GM23338 (cell line): Measurements from ENCODE around the gene TENT5C. TPM values are rescaled to one million over a fixed set of nuclear protein-coding genes. Genes with fewer than 3 reads are reported as not detected.

ENCODE experiments used
- ATAC-seq: fragments of 200-7000 bp; cut with Tn5 transposase; 3 replicates; pipeline ENCODE4 v1.9.1; 2020
- DNase-seq: peaks from one replicate; pipeline ENCODE4 v3.0.0-alpha.2; 2015; ENCODE audit warnings: low spot score
- H2AFZ ChIP-seq: fragments of 200-600 bp; sonication (generic); 2 replicates; pipeline ENCODE4 v1.8.0; 2016; ENCODE audit warnings: antibody characterized with exemption, mild to moderate bottlenecking, moderate library complexity
- H3F3A ChIP-seq: fragments of 200-600 bp; sonication (generic); replicated peaks from 2 replicates; pipeline ENCODE4 v1.8.0; 2017; ENCODE audit warnings: antibody characterized with exemption, mixed run types, low read depth
- H3K27ac ChIP-seq: fragments of 200-600 bp; sonication (generic); 2 replicates; pipeline ENCODE4 v1.6.1; 2016; ENCODE audit warnings: low read depth
- H3K27me3 ChIP-seq: fragments of 200-600 bp; sonication (generic); 2 replicates; pipeline ENCODE4 v1.8.0; 2016; ENCODE audit warnings: mild to moderate bottlenecking, mixed run types, moderate library complexity; ENCODE audit not compliant: insufficient read depth
- H3K36me3 ChIP-seq: fragments of 200-600 bp; sonication (generic); 2 replicates; pipeline ENCODE4 v1.8.0; 2016; ENCODE audit warnings: mild to moderate bottlenecking; ENCODE audit not compliant: insufficient read depth
- H3K4me1 ChIP-seq: fragments of 200-600 bp; sonication (generic); 2 replicates; pipeline ENCODE4 v1.8.0; 2016; ENCODE audit warnings: mild to moderate bottlenecking, moderate library complexity; ENCODE audit not compliant: insufficient read depth
- H3K4me2 ChIP-seq: fragments of 200-600 bp; sonication (generic); 2 replicates; pipeline ENCODE4 v1.7.1; 2017; ENCODE audit warnings: mixed run types
- H3K4me3 ChIP-seq: fragments of 200-600 bp; sonication (generic); 2 replicates; pipeline ENCODE4 v1.6.1; 2016; ENCODE audit warnings: mixed run types
- H3K79me2 ChIP-seq: fragments of 200-600 bp; sonication (generic); replicated peaks from 2 replicates; pipeline ENCODE4 v1.8.0; 2017; ENCODE audit warnings: mild to moderate bottlenecking; ENCODE audit not compliant: insufficient read depth
- H3K9me2 ChIP-seq: fragments of 200-600 bp; sonication (generic); 2 replicates; pipeline ENCODE4 v1.8.0; 2017; ENCODE audit not compliant: insufficient read depth
- H4K20me1 ChIP-seq: fragments of 200-600 bp; sonication (generic); replicated peaks from 2 replicates; pipeline ENCODE4 v1.8.0; 2017; ENCODE audit warnings: mild to moderate bottlenecking; ENCODE audit not compliant: insufficient read depth
- H3K27ac Mint-ChIP-seq: 2 replicates; pipeline ENCODE4 v1.8.0; 2020; ENCODE audit warnings: inconsistent platforms, mild to moderate bottlenecking, moderate library complexity, mixed read lengths
- H3K27me3 Mint-ChIP-seq: 3 replicates; pipeline ENCODE4 v1.8.0; 2022; ENCODE audit warnings: low read depth, mild to moderate bottlenecking, moderate library complexity, mixed read lengths, inconsistent platforms; ENCODE audit not compliant: insufficient read depth, poor library complexity
- H3K36me3 Mint-ChIP-seq: 3 replicates; pipeline ENCODE4 v1.8.0; 2021; ENCODE audit warnings: low read depth, mild to moderate bottlenecking, inconsistent platforms, moderate library complexity, mixed read lengths
- H3K4me1 Mint-ChIP-seq: 3 replicates; pipeline ENCODE4 v1.8.0; 2020; ENCODE audit warnings: mild to moderate bottlenecking, inconsistent platforms, mixed read lengths
- H3K4me3 Mint-ChIP-seq: 3 replicates; pipeline ENCODE4 v1.8.0; 2021; ENCODE audit warnings: moderate library complexity, mild to moderate bottlenecking, inconsistent platforms, mixed read lengths
- H3K9me3 Mint-ChIP-seq: 3 replicates; pipeline ENCODE4 v1.8.0; 2020; ENCODE audit warnings: moderate library complexity, mild to moderate bottlenecking, inconsistent platforms, mixed read lengths
- CREB1 ChIP-seq: fragments of 250-450 bp; sonication (Bioruptor Pico); IDR thresholded peaks from 2 replicates; pipeline ENCODE4 v1.5.0; 2020; ENCODE audit warnings: low read depth, mild to moderate bottlenecking, moderate library complexity
- ETS1 ChIP-seq: IDR thresholded peaks from 2 replicates; pipeline ENCODE4 v1.6.1; 2016; ENCODE audit warnings: antibody characterized with exemption
- EZH2 ChIP-seq: fragments of 200-600 bp; sonication (generic); IDR thresholded peaks from one replicate; pipeline ENCODE4 v1.8.0; 2017; ENCODE audit warnings: antibody characterized with exemption, mild to moderate bottlenecking, low read depth; ENCODE audit not compliant: unreplicated experiment
- EZH2phosphoT487 ChIP-seq: fragments of 200-600 bp; sonication (generic); IDR thresholded peaks from one replicate; pipeline ENCODE4 v1.8.1; 2018; ENCODE audit warnings: antibody characterized with exemption; ENCODE audit not compliant: unreplicated experiment
- NANOG ChIP-seq: IDR thresholded peaks from 2 replicates; pipeline ENCODE4 v1.6.1; 2016; ENCODE audit warnings: antibody characterized with exemption, borderline replicate concordance
- POLR2AphosphoS5 ChIP-seq: IDR thresholded peaks from 2 replicates; pipeline ENCODE4 v1.6.1; 2016; ENCODE audit warnings: antibody characterized with exemption, low read depth
- REST ChIP-seq: IDR thresholded peaks from one replicate; pipeline ENCODE4 v1.6.1; 2018; ENCODE audit warnings: antibody characterized with exemption; ENCODE audit not compliant: unreplicated experiment
- ZNF331 ChIP-seq: fragments of 250-450 bp; sonication (Bioruptor Pico); IDR thresholded peaks from 2 replicates; pipeline ENCODE4 v1.5.0; 2020; ENCODE audit warnings: low read depth, mild to moderate bottlenecking, moderate library complexity
- ZNF462 ChIP-seq: fragments of 250-450 bp; sonication (Bioruptor Pico); IDR thresholded peaks from 2 replicates; pipeline ENCODE4 v1.5.0; 2020; ENCODE audit warnings: mild to moderate bottlenecking, moderate library complexity
- polyA plus RNA-seq: library from polyadenylated mRNA; unstranded; fragments of >200 nt; fragmentation: Nextera tagmentation; extraction: Ambion mirVana; gene quantifications from 2 replicates; pipeline ENCODE4 v1.2.1, GENCODE V29; 2016
- total RNA-seq: library from RNA; depleted of rRNA; stranded (reverse); fragments of >200 nt; shearing (Covaris generic); gene quantifications from 2 replicates; pipeline ENCODE4 v1.2.3, GENCODE V29; 2014

TENT5C gene
- total and polyA plus RNA-seq, 2 experiments from 2014 or later = 0.23 to 0.80 TPM

GRCh38 chr1:117657031-117657430, 51.2 kb downstream of the TENT5C start:
- Histone ChIP-seq H3K27ac (no peak overlapping the region), H3K27me3 (no peaks in the 10 kb centered on the region), H3F3A (no peaks in the 10 kb centered on the region), H2AFZ (peak overlapping the region; percentile 78; the same call in 1 of the 2 replicates), H3K4me2 (no peak overlapping the region), H3K36me3 (no peaks in the 10 kb centered on the region), H3K9me2 (0 out of 2 replicates have a peak, but pooled peaks cover 6% of the 10 kb centered on the region), H3K4me1 (no peaks in the 10 kb centered on the region), H3K4me3 (no peak overlapping the region), H3K79me2 (no peaks in the 10 kb centered on the region), H4K20me1 (no peaks in the 10 kb centered on the region)
- Mint-ChIP-seq H3K9me3 (peaks cover 10% of the 10 kb centered on the region; the same call in 2 of the 3 replicates), H3K4me3 (no peak overlapping the region), H3K27me3 (peaks cover 11% of the 10 kb centered on the region), H3K4me1 (peaks cover 18% of the 10 kb centered on the region), H3K36me3 (peaks cover 6% of the 10 kb centered on the region), H3K27ac (no peak overlapping the region)
- no peak for DNase-seq
- TF ChIP-seq REST = no peak
- no peak for TF ChIP-seq EZH2phosphoT487
- no peak for TF ChIP-seq ZNF331 (CRISPR knock-in tag)
- no peak for TF ChIP-seq CREB1 (CRISPR knock-in tag)
- no peak; the same call in 2 of the 3 replicates for ATAC-seq

- ATAC-seq = no peak
- H3K36me3 Mint-ChIP-seq = peaks cover 10% of the 10 kb centered on the region
- H3K27me3 Mint-ChIP-seq = peaks cover 11% of the 10 kb centered on the region
- H4K20me1 ChIP-seq = no peaks in the 10 kb centered on the region
- H3K27me3 ChIP-seq = no peaks in the 10 kb centered on the region
- no peak overlapping the region for H3K4me3 ChIP-seq
- DNase-seq = no peak
- no peak overlapping the region for H2AFZ ChIP-seq
- no peaks in the 10 kb centered on the region for H3F3A ChIP-seq
- H3K36me3 ChIP-seq = no peaks in the 10 kb centered on the region
- no peak overlapping the region for H3K4me2 ChIP-seq
- no peak overlapping the region for H3K27ac Mint-ChIP-seq
- peaks cover 23% of the 10 kb centered on the region for H3K4me1 Mint-ChIP-seq
- no peak overlapping the region for H3K27ac ChIP-seq
- 0 out of 2 replicates have a peak, but pooled peaks cover under 1% of the 10 kb centered on the region for H3K9me2 ChIP-seq
- H3K9me3 Mint-ChIP-seq = peaks cover 13% of the 10 kb centered on the region; the same call in 2 of the 3 replicates
- peaks cover 3% of the 10 kb centered on the region; the same call in 1 of the 2 replicates for H3K4me1 ChIP-seq
- H3K4me3 Mint-ChIP-seq = no peak overlapping the region
- no peaks in the 10 kb centered on the region for H3K79me2 ChIP-seq
- TF ChIP-seq ZNF331 (CRISPR knock-in tag) (no peak), EZH2 (no peak), POLR2AphosphoS5 (no peak), ZNF462 (no peak), EZH2phosphoT487 (no peak), NANOG (no peak), ETS1 (no peak)
Measured at GRCh38 chr1:117657949-117658660, 52.3 kb downstream of the TENT5C start.
